HG02852 (cell line): ENCODE results near the gene KIF27.
A peak's percentile ranks its signal among the peaks of the same experiment; 100 is the strongest.
"Not testable (repeated sequence)": the region's sequence is repeated elsewhere in the genome, so short reads cannot be mapped to it uniquely, and the experiment has no call there.

Experiments used
- ATAC-seq: cut with Tn5 transposase; IDR thresholded peaks from one replicate; pipeline ENCODE4 v1.9.1; 2021; ENCODE audit warnings: mild to moderate bottlenecking, moderate library complexity; ENCODE audit not compliant: unreplicated experiment

Gene KIF27

GRCh38 chr9:83920927-83921707 lies at the start of gene KIF27:
KIF27 (minus strand) TSS chr9:83921432; CDS start chr9:83915591, 5,841 bp downstream.
- ATAC-seq: peak; percentile 90

- no peak for ATAC-seq
Measured at GRCh38 chr9:83969602-83970001, 48.4 kb upstream of the KIF27 start.

DNA sequence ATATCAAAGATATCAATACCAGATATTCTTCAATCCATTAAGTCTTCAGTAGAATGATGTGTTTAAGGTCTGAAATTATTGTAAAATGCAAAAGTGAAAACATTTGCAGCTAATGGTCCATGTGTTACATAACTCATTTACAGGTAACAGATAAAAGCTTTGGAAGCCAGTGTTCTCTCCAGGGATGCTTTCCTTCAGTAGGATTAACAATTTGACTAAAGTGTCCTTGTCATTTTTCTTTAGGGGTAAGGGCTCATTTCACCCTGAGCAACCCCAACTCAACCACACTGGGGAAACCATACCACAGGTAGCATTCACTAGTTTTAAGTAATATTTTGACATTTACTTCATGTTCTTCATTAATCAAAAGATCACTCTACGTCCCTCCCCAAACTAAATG lies 45.8 kb upstream of the KIF27 start:
- no peak for ATAC-seq

DNA sequence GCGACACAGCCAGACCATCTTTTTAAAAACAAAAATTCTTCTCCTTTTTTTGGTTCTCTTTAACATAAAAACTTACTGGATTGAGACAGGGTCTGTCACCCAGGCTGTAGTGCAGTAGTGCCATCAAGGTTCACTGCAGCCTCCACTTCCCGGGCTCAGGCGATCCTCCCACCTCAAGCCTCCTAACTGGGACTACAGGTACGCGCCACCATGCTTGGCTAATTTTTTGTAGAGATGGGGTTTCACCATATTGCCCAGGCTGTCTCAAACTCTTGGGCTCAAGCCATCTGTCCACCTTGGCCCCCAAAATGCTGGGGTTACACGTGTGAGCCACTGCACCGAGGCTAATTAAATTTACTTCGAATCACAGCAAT lies 45.0 kb upstream of the KIF27 start:
- no peak for ATAC-seq

DNA sequence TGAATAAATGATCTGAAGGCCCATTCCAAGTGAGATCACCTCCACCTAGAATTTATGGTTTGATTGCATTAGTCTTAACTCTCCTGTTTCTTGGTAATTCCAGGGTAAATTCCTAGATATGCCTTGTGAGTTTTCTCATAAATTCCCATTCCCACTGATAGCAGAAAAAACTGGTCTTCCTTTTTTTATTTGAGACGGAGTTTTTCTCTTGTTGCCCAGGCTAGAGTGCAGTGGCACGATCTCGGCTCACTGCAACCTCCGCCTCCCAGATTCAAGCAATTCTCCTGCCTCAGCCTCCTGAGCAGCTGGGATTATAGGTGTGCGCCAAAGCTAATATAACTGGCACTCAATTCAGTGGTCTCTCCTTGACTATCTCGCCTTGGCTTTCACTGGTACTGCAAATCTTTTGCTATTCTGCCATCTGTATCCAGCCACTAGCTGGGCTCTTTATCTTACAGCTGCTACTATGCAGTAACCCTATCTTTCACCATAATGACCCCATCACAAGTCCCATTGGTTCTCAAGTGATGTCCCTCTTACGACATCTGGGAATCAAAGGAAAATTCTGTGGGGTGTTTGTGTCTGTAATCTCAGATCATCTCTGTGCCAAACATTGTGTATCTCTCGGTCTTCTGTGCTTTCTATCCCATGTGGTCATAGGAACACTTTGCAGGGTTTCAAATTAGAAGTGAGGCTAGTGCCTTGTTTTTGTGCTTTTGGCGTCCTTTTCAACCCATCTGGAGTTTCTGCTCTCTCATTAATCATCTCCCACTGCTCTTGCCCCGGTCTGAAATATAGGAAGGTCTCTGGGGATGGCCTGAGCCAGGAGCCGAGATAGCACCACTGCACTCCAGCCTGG lies 44.3 kb upstream of the KIF27 start:
- ATAC-seq: no peak

DNA sequence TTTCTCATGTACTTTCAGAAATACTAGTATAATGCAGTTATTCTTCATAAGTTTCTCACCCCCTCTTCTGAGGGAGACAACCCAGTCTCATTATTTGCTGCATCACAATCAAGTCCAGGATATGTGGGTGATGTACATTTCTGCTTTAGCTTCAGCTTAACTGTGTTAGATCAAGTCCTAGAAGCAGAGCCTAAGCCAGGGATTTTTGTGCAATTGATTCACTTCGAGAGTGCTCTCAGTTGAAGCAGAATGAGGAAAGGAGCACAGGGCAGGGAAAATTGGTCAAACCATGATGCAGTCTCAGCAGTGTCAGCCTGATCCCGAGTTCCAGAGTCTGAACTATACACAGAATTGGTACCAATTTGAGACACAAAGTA lies 43.7 kb upstream of the KIF27 start:
- no peak for ATAC-seq

GRCh38 chr9:83962165-83962564 lies 40.9 kb upstream of the KIF27 start:
- ATAC-seq: no peak

GRCh38 chr9:83960991-83961390 lies 39.8 kb upstream of the KIF27 start:
- ATAC-seq: no peak

- no peak for ATAC-seq
Measured at GRCh38 chr9:83959061-83959460, 37.8 kb upstream of the KIF27 start.

- ATAC-seq: no peak
Measured at GRCh38 chr9:83957248-83957513, 35.9 kb upstream of the KIF27 start.

DNA sequence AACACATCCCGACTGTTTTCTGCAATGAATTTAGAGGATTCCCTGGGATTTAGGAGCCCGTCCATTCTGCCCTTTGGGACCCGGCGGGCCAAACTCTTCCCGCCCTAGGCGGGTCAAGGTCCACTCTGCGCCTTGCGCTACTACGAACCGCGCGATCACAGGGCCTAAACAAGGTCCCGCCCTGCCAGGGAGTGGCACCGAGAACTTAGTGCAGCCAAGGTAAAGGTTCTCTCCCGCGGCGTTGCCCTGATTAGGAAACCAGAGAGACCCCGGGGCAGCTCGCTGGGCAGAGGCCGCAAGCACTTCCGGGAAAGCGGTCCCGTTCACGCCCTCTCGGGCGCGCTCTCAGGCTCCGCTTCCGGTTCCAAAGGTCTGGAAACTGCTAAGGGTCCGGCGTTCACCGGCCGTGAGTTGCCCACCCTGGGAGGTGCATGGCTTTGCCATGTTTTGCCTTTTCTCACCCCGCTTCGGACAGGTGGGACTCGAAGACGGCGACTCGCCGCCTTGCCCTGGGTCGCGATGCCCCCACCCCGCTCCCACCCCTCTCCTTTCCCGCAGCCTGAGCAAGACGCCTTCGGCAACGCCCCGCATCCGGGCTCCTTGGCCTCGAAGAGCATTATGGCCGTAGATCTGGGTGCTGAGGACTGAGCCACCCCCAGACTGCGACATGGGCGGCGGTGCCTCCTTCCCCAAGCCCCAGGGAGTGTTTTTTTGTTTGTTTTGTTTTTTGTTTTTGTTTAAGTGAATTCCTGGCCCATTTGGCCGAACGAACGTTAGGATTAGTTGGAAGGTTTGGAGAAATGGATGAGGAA lies 35.4 kb upstream of the KIF27 start:
- peak; percentile 87 for ATAC-seq

DNA sequence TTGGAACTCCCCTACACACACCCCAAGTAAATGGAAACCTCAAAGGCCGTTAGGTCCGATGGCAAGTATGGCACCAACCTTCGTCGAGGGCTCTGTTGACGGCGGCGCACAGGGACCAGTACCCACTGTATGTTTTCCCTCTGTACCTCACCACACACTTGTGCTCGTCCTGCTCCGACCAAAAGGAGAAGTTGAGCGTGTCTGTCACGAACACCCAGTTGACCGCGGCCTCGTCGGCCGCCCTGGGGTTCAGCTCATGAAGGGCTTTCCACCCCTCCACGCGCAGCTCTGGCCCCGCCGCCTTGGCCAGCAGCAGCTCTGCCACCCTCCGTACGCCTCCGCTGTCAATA lies 34.8 kb upstream of the KIF27 start:
- ATAC-seq: peak; percentile 67

- not testable (repeated sequence) for ATAC-seq
Measured at GRCh38 chr9:83948096-83948495, 26.9 kb upstream of the KIF27 start.

GRCh38 chr9:83940590-83941303 lies 19.5 kb upstream of the KIF27 start:
- no peak for ATAC-seq

DNA sequence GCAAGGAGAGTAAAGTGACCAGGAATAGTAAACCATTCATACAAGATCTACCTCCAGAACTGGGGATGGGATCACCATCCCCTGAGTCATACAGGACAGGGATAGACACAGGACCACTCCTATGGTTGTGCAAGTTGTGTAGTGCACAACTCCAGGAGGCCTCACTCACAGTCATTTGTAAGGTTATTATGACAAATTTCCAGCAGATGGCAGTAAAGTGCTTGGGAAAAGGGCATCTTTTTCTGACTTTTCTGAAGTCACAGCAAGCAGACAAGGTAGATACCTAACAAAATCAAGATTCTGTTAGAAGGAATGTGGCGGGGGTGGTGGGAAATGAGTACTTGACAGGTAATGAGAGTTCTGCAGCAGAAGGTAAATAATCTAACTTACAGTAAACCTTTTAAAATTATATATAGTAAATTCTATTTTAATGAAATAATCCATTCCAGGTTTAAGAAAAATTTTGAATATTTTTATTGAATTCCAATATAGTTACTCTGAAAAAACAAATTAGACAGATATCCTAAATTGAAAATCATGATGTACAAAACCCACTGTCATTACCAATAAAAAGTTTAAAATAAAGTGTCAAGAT lies 16.7 kb upstream of the KIF27 start:
- ATAC-seq: peak; percentile 56

DNA sequence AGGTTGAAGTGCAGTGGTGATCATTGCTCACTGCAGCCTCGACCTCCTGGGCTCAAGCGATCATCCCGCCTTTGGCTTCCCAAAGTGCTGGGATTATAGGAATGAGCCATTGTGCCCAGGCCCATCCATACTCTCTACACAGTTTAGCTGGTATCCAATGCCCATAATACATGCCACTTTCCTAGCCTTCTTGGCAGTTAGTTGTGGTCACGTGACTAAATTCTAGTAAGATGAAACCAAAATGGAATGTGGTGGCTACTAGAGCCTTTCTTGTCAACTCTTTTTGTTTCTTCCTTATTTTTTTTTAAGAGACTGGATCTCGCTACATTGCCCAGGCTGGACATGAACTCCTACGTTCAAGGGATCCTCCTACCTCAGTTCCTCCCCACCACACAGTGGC lies 15.3 kb upstream of the KIF27 start:
- ATAC-seq: no peak

DNA sequence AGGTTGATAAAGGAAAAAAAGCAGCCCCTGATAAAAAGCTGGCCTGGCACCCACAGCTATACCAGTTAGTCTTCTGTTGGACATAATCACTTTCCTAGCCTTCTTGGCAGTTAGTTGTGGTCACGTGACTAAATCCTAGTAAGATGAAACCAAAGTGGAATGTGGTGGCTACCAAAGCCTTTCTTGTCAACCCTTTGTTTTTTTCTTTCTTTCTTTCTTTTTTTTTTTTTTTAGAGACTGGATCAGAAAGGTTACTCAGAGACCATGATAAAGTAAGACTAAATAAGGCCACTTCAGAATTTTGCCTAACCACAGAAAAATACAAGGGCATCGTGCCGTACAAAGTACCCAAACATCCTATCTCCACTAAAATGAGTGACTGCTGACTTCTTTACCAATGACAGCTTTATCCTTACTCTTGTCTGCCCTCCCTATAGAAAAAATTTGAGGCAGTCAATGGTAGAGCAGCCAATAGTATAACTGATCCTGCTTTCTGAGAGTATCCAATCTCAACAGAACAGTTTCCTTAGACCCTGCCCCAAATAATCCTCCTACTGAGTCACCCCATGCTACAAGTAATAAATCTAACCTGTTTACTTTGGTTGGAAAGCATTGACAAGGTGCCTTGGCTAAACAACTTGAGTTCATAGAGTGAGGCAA lies 14.2 kb upstream of the KIF27 start:
- no peak for ATAC-seq

GRCh38 chr9:83934569-83935275 lies 13.5 kb upstream of the KIF27 start:
- ATAC-seq: no peak

DNA sequence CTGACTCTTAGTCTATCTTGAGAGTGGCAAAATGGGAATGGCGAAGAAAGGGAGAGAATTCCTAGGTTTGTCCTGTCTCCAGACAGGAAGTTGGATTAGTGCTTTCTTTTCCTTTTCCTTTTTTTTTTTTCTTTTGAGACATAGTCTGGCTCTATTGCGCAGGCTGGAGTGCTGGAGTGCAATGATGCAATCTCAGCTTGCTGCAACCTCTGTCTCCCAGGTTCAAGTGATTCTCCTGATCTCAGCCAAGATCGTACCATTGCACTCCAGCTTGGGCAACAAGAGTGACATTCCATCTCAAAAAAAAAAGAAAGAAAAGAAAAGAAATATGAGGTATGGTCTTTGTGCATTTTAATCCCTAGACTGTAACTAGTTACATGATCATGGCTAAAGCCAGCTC lies 12.6 kb upstream of the KIF27 start:
- no peak for ATAC-seq

GRCh38 chr9:83932851-83933250 lies 11.6 kb upstream of the KIF27 start:
- ATAC-seq: no peak
